Measurements from ENCODE around the gene C20orf141. TPM values are rescaled to one million over a fixed set of nuclear protein-coding genes. Genes with fewer than 3 reads are reported as not detected.

C20orf141 gene
- total RNA-seq, 2 donors from 2014 or later, result not detected

GRCh38 chr20:2849529-2849928 is 34.7 kb downstream of the C20orf141 start:
- DNase-seq, result no peak
- H3K27me3 ChIP-seq, result no peaks in the 10 kb centered on the region
- no peaks in the 10 kb centered on the region for H3K4me1 ChIP-seq

GRCh38 chr20:2851086-2851485 is 36.3 kb downstream of the C20orf141 start:
- no peak for DNase-seq
- Histone ChIP-seq H3K4me1 (no peaks in the 10 kb centered on the region), H3K27me3 (no peaks in the 10 kb centered on the region), H3K27ac (no peak overlapping the region), H3K4me3 (no peak overlapping the region), H3K9ac (ENCODE audit: low read depth in 2 of 2, low read length in 2 of 2) (no peak overlapping the region), H3K36me3 (no peaks in the 10 kb centered on the region), H3K9me3 (no peaks in the 10 kb centered on the region)
- no peak for TF ChIP-seq CTCF (IDR thresholded peaks at IDR 0.05)
- intact Hi-C loops (cut with DNase I), result loop anchor here (5.0 kb wide), 1 partner anchor 94 kb away; no protein-coding TSS in a partner anchor

More at GRCh38 chr20:2849529-2849928, 34.7 kb downstream of the C20orf141 start:
- no peak overlapping the region for H3K4me3 ChIP-seq
- no peak overlapping the region for H3K27ac ChIP-seq
- no peak for TF ChIP-seq CTCF (IDR thresholded peaks at IDR 0.05)
- H3K9ac ChIP-seq (ENCODE audit: low read depth in 2 of 2, low read length in 2 of 2), result no peak overlapping the region
- H3K36me3 ChIP-seq, result no peaks in the 10 kb centered on the region
- intact Hi-C loops (cut with DNase I), result loop anchor here (10.0 kb wide), 1 partner anchor 325 kb away; no protein-coding TSS in a partner anchor
- no peaks in the 10 kb centered on the region for H3K9me3 ChIP-seq

GRCh38 chr20:2858591-2858990 is 43.8 kb downstream of the C20orf141 start:
- H3K27me3 ChIP-seq, result no peaks in the 10 kb centered on the region
- intact Hi-C loops (cut with DNase I), result no loop called here
- H3K9ac ChIP-seq (ENCODE audit: low read depth in 2 of 2, low read length in 2 of 2), result no peak overlapping the region
- no peak for DNase-seq
- TF ChIP-seq CTCF (IDR thresholded peaks at IDR 0.05), result no peak
- H3K4me3 ChIP-seq, result no peak overlapping the region
- H3K9me3 ChIP-seq, result no peaks in the 10 kb centered on the region
- no peaks in the 10 kb centered on the region for H3K4me1 ChIP-seq
- peaks cover 8% of the 10 kb centered on the region for H3K36me3 ChIP-seq
- H3K27ac ChIP-seq, result no peak overlapping the region

GRCh38 chr20:2859330-2860121 is 44.7 kb downstream of the C20orf141 start:
- Histone ChIP-seq H3K27me3 (no peaks in the 10 kb centered on the region), H3K4me1 (no peaks in the 10 kb centered on the region), H3K9ac (ENCODE audit: low read depth in 2 of 2, low read length in 2 of 2) (no peak overlapping the region), H3K27ac (no peak overlapping the region), H3K4me3 (no peak overlapping the region), H3K36me3 (peaks cover 8% of the 10 kb centered on the region), H3K9me3 (no peaks in the 10 kb centered on the region)
- TF ChIP-seq CTCF (IDR thresholded peaks at IDR 0.05), result no peak
- no peak for DNase-seq
- intact Hi-C loops (cut with DNase I), result no loop called here

- Histone ChIP-seq H3K9ac (ENCODE audit: low read depth in 2 of 2, low read length in 2 of 2) (no peak overlapping the region), H3K4me1 (no peaks in the 10 kb centered on the region), H3K36me3 (peaks cover 8% of the 10 kb centered on the region), H3K4me3 (no peak overlapping the region), H3K27me3 (no peaks in the 10 kb centered on the region), H3K9me3 (no peaks in the 10 kb centered on the region), H3K27ac (no peak overlapping the region)
- intact Hi-C loops (cut with DNase I), result no loop called here
- no peak for TF ChIP-seq CTCF (IDR thresholded peaks at IDR 0.05)
- DNase-seq, result no peak
Observed at GRCh38 chr20:2864626-2865025, 49.8 kb downstream of the C20orf141 start.
